Calu3 (cell line): ENCODE results near the gene PIN1. TPM values are rescaled to one million over a fixed set of nuclear protein-coding genes. Genes with fewer than 3 reads are reported as not detected.

Source experiments
- BruUV-seq: library from RNA; stranded (reverse); fragments of 400-500 nt; replicated peaks from 2 replicates; lab custom pipeline; 2021; lab: Mats Ljungman, UMichigan
- CTCF ChIA-PET: fragments of 300-600 bp; sonication (Branson Sonifier 250); formaldehyde crosslinking; loops from one replicate; lab custom pipeline; 2022; ENCODE audit warnings: antibody characterized with exemption; lab: Charles Lee
- DNase-seq: peaks from one replicate; pipeline ENCODE4 v3.0.0; 2022
- H3K27ac Mint-ChIP-seq: one replicate; pipeline ENCODE4 v1.8.0; 2022; ENCODE audit warnings: mixed read lengths; ENCODE audit not compliant: unreplicated experiment
- H3K27me3 Mint-ChIP-seq: one replicate; pipeline ENCODE4 v1.8.0; 2022; ENCODE audit warnings: mixed read lengths; ENCODE audit not compliant: unreplicated experiment
- H3K36me3 Mint-ChIP-seq: one replicate; pipeline ENCODE4 v1.8.0; 2022; ENCODE audit warnings: mild to moderate bottlenecking, moderate library complexity, mixed read lengths; ENCODE audit not compliant: insufficient read depth, unreplicated experiment
- H3K4me1 Mint-ChIP-seq: one replicate; pipeline ENCODE4 v1.8.0; 2022; ENCODE audit warnings: mild to moderate bottlenecking, low read depth, mixed read lengths; ENCODE audit not compliant: unreplicated experiment
- H3K4me3 Mint-ChIP-seq: one replicate; pipeline ENCODE4 v1.8.0; 2022; ENCODE audit warnings: mild to moderate bottlenecking, low read depth, moderate library complexity, mixed read lengths; ENCODE audit not compliant: unreplicated experiment
- H3K9me3 Mint-ChIP-seq: one replicate; pipeline ENCODE4 v1.8.0; 2022; ENCODE audit warnings: low read depth, mixed read lengths; ENCODE audit not compliant: unreplicated experiment
- intact Hi-C: fragments of 100-400 bp; cut with micrococcal nuclease; formaldehyde crosslinking; loops from one replicate; pipeline ENCODE4 v1.10.0; 2022; ENCODE audit not compliant: unreplicated experiment
- total RNA-seq: library from RNA; stranded (reverse); gene quantifications from 2 replicates; pipeline ENCODE4 v1.2.3, GENCODE V29; 2022
- TF ChIP-seq, protein P1 (sequence below): fragments of 200-600 bp; IDR thresholded peaks from one replicate; pipeline ENCODE4 v1.8.0; 2022; ENCODE audit warnings: antibody characterized with exemption; ENCODE audit not compliant: unreplicated experiment

The PIN1 gene
- total RNA-seq, 1 experiment from 2014 or later, result 49.5 TPM

DNA sequence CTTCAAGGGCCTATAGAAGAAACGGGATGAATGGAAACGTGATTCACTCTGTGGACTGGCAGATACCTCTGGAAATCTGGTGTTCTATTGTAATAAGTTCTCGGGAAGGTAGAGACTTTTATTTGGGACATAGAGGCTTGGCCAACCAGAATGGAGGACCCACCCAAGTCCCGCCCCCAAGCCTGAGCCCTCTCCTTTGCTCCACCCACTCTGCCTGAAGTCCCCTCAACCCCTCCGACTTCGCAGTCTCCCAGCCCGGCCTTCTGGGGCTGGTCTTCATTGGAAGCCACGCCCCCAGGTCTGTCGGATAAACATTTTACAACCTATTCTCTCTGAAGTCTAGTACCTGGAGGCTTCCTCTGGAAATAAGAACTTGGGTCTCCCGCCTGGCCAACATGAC, 33.1 kb upstream of the PIN1 start:
- no peaks in the 10 kb centered on the region for H3K27me3 Mint-ChIP-seq
- no peak overlapping the region for H3K27ac Mint-ChIP-seq
- TF ChIP-seq, protein P1, sequence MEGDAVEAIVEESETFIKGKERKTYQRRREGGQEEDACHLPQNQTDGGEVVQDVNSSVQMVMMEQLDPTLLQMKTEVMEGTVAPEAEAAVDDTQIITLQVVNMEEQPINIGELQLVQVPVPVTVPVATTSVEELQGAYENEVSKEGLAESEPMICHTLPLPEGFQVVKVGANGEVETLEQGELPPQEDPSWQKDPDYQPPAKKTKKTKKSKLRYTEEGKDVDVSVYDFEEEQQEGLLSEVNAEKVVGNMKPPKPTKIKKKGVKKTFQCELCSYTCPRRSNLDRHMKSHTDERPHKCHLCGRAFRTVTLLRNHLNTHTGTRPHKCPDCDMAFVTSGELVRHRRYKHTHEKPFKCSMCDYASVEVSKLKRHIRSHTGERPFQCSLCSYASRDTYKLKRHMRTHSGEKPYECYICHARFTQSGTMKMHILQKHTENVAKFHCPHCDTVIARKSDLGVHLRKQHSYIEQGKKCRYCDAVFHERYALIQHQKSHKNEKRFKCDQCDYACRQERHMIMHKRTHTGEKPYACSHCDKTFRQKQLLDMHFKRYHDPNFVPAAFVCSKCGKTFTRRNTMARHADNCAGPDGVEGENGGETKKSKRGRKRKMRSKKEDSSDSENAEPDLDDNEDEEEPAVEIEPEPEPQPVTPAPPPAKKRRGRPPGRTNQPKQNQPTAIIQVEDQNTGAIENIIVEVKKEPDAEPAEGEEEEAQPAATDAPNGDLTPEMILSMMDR, result no peak
- no peak for DNase-seq
- H3K36me3 Mint-ChIP-seq, result peaks cover 13% of the 10 kb centered on the region
- CTCF ChIA-PET, result no interaction called here
- H3K9me3 Mint-ChIP-seq, result no peaks in the 10 kb centered on the region
- no TSS peak for BruUV-seq
- H3K4me1 Mint-ChIP-seq, result no peaks in the 10 kb centered on the region
- intact Hi-C loops, result no loop called here
- no peak overlapping the region for H3K4me3 Mint-ChIP-seq

DNA sequence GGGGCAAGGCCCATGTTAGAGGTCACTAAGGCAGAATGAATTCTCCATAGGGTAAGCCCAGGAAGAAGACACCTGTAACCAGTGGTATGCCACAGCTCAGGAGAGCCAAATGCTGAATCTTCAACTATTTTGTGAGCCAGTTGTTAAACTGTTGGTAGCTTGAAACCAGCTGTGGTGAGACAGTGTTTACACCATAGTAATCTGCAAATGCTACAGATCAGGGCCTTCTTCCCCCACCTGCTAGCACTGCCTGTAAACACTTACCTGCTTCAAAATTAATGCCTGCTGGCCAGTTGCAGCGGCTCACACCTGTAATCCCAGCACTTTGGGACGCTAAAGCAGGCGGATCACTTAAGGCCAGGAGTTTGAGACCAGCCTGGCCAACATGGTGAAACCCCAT, 28.3 kb upstream of the PIN1 start:
- H3K27me3 Mint-ChIP-seq, result no peaks in the 10 kb centered on the region
- BruUV-seq, result no TSS peak
- H3K4me1 Mint-ChIP-seq, result no peaks in the 10 kb centered on the region
- TF ChIP-seq, protein P1, result no peak
- H3K9me3 Mint-ChIP-seq, result no peaks in the 10 kb centered on the region
- no peak overlapping the region for H3K27ac Mint-ChIP-seq
- peaks cover 17% of the 10 kb centered on the region for H3K36me3 Mint-ChIP-seq
- intact Hi-C loops, result no loop called here
- no peak for DNase-seq
- CTCF ChIA-PET, result interaction anchor here (0.6 kb wide), 1 partner anchor 1174 kb away, joined by 4 read pairs; no protein-coding TSS in a partner anchor
- H3K4me3 Mint-ChIP-seq, result no peak overlapping the region

DNA sequence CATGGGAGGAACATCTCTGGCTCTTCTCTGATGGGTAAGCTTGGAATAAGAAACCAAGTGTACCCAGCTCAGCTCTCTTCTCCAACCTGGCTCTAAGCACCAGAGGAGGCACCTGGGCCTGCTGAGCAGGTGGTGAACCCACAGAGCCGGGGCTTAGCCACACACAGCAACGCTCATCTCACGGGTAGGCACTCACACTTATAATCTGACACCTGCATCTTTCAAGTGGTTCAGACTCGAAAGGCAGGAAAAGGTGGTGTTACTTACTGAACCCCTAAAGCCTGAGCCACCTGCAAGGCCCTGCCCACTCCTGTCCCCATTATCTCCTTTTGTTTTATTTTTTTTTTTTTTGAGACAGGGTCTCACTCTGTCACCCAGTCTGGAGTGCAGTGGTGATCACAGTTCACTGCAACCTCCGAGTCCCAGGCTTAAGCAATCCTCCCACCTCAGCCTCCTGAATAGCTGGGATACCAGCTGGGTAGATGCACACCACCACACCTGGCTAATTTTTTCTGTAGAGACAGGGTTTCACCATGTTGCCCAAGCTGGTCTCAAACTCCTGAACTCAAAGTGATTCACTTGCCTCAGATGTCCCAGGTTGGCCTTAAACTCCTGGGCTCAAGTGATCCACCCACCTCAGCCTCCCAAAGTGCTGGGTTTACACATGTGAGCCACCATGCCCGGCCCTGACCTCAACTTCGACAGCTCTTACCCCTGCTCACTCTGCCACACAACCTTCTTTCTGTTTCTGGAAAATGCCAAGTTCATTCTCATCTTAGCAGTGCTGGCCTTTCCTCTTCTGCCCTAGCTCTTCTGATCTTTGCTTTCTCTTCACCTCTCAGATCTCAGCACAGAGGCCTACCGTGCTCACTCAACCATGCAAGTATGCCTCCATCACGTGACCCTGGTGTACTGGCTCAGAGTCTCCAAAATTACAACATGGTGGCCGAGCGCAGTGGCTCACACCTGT, 26.0 kb upstream of the PIN1 start:
- no peaks in the 10 kb centered on the region for H3K4me1 Mint-ChIP-seq
- H3K27me3 Mint-ChIP-seq, result no peaks in the 10 kb centered on the region

DNA sequence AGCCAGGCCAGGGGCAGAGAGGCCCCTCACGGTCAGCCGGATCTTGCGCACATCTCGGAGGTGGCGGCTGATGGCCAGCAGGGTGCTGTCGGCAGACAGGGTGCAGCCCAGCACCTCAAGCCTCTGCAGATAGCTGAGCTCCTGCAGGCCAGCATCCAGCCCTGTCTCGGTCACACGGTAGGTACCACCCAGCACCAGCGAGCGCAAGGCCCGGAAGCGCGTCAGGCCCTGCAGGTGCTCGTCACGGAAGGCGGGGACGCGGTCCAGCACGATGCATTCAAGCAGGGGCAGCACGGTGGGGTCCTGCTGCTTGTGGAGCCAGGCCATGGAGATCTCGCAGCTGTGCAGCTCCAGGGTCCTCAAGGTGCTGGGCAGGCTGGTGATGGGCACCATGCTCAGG, 24.0 kb upstream of the PIN1 start:
- BruUV-seq, result no TSS peak
- no peaks in the 10 kb centered on the region for H3K4me1 Mint-ChIP-seq
- no peaks in the 10 kb centered on the region for H3K27me3 Mint-ChIP-seq
- H3K27ac Mint-ChIP-seq, result no peak overlapping the region
- peaks cover 15% of the 10 kb centered on the region for H3K36me3 Mint-ChIP-seq
- no peaks in the 10 kb centered on the region for H3K9me3 Mint-ChIP-seq
- intact Hi-C loops, result no loop called here
- no peak overlapping the region for H3K4me3 Mint-ChIP-seq
- CTCF ChIA-PET, result no interaction called here
- DNase-seq, result no peak
- TF ChIP-seq, protein P1, result no peak

More for the DNA sequence above, 26.0 kb upstream of the PIN1 start:
- Mint-ChIP-seq H3K27ac (peak overlapping the region; percentile 56), H3K4me3 (no peak overlapping the region), H3K36me3 (peaks cover 14% of the 10 kb centered on the region), H3K9me3 (no peaks in the 10 kb centered on the region)
- BruUV-seq, result no TSS peak
- intact Hi-C loops, result no loop called here
- TF ChIP-seq, protein P1, result no peak
- DNase-seq, result no peak
- CTCF ChIA-PET, result interaction anchor here (0.6 to 0.7 kb wide), 4 partner anchors 12 to 614 kb away, joined by 3 to 8 read pairs (median 4); no protein-coding TSS in a partner anchor
